AG09309 (cell line): ENCODE data around the gene MC5R.

ENCODE experiments used
- DNase-seq: peaks from one replicate; pipeline ENCODE4 v3.0.0-alpha.2; 2010; ENCODE audit warnings: low read depth
- H3K4me3 ChIP-seq: 2 replicates; pipeline ENCODE4 v1.5.1; 2011; ENCODE audit warnings: mild to moderate bottlenecking, low read depth, low read length, moderate library complexity; ENCODE audit not compliant: control insufficient read depth
- TF ChIP-seq, protein P1 (sequence below): IDR thresholded peaks from 2 replicates; pipeline ENCODE4 v1.5.1; 2011; ENCODE audit warnings: mild to moderate bottlenecking, low read depth, low read length, inconsistent platforms; ENCODE audit not compliant: insufficient read depth, control insufficient read depth; ENCODE audit errors: missing control alignments

MC5R gene

DNA sequence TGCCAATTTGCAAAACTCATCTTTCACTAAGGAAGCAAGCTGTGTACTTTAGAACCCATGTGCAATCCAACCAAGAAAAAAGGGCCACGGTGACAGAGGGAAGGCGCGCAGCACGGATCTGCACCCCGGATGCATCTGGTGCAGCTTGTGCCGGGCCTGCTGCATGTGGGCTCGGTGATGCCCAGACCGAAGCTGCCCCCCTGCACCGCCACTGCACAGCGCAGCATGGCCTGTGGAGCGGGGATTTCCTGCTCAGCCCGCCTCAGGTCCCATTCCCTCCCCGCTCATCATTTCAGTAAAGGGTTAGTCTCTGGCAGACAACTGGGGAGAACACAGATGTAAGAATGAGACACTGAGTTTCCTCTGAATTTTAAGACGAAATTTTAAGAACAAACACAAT is 48.4 kb downstream of the MC5R start:
- no peak overlapping the region for H3K4me3 ChIP-seq
- TF ChIP-seq, protein P1, sequence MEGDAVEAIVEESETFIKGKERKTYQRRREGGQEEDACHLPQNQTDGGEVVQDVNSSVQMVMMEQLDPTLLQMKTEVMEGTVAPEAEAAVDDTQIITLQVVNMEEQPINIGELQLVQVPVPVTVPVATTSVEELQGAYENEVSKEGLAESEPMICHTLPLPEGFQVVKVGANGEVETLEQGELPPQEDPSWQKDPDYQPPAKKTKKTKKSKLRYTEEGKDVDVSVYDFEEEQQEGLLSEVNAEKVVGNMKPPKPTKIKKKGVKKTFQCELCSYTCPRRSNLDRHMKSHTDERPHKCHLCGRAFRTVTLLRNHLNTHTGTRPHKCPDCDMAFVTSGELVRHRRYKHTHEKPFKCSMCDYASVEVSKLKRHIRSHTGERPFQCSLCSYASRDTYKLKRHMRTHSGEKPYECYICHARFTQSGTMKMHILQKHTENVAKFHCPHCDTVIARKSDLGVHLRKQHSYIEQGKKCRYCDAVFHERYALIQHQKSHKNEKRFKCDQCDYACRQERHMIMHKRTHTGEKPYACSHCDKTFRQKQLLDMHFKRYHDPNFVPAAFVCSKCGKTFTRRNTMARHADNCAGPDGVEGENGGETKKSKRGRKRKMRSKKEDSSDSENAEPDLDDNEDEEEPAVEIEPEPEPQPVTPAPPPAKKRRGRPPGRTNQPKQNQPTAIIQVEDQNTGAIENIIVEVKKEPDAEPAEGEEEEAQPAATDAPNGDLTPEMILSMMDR, result no peak
- DNase-seq, result no peak

DNA sequence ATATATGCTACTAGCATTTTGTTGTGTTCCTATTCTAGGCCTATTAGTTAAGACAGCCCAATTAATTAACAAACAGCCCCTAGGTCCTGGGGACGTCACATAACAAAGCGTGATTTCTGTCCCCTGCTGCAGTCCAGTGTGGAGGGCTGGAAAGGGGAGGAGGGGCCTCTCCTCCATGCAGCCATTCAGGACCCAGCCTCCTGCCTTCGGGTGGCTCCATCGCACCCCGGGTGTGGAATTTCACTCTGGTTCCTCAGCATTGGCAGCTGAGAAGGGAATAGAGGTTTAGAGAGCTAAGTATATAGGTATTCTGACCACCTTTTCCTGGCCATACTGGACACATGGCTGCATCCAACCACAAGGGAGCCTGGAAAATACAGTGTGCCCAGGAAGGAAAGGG is 49.0 kb downstream of the MC5R start:
- DNase-seq, result no peak
- TF ChIP-seq, protein P1, result no peak
- H3K4me3 ChIP-seq, result no peak overlapping the region

DNA sequence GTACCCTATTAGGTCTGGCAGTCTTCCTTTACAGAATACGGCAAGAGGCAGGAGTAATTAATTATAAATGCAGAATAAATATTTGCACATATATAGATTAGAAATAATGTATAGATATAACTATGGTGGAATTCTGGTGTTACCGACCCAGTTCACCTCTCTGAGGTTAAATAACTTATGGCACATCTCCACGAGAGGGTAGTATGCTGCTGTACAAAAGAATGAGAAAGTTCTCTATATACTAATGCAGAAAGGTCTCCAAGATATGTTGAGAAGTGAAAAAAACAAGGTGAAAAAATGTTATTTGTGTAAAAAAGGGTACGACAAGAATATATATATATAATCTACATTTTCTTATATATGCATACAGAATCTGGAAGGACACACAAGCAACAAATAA is 50.6 kb downstream of the MC5R start:
- H3K4me3 ChIP-seq, result no peak overlapping the region
- TF ChIP-seq, protein P1, result no peak
- DNase-seq, result no peak
